NCI-H2081 treated with DMSO at 0.1 percent for 48 hours (cell line): ENCODE data around the gene NCS1.

Source experiments
- DNase-seq: peaks from one replicate; lab custom pipeline; 2025; lab: John Stamatoyannopoulos, UW

The NCS1 gene

DNA sequence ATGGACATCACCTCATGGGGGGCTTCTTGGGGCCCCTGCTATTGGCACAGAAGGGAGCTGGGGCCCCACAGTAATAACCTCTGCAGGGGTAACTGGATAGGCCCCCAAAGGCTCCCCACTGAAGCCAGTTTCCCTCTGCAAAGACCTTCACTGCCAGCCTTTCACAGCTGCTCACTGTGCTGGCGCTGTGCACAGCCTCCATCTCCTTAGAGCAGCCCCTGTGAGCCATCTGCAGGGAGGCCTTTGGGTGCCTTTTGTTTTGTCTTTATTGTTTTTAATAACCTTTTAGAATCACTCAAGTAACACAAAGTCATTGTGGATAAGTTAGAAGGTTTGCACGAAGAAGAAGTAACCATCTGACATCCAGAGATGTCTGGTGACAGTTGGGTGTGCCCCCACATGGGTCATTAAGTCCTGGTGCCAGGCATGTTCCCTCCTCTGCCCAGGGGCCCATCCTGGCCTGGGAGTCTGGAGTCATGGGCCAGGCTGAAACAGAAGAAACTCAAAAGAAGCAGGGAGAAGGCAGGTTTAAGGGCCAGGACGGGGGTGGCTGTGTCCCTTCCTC, 42.7 kb downstream of the NCS1 start:
- no peak for DNase-seq

DNA sequence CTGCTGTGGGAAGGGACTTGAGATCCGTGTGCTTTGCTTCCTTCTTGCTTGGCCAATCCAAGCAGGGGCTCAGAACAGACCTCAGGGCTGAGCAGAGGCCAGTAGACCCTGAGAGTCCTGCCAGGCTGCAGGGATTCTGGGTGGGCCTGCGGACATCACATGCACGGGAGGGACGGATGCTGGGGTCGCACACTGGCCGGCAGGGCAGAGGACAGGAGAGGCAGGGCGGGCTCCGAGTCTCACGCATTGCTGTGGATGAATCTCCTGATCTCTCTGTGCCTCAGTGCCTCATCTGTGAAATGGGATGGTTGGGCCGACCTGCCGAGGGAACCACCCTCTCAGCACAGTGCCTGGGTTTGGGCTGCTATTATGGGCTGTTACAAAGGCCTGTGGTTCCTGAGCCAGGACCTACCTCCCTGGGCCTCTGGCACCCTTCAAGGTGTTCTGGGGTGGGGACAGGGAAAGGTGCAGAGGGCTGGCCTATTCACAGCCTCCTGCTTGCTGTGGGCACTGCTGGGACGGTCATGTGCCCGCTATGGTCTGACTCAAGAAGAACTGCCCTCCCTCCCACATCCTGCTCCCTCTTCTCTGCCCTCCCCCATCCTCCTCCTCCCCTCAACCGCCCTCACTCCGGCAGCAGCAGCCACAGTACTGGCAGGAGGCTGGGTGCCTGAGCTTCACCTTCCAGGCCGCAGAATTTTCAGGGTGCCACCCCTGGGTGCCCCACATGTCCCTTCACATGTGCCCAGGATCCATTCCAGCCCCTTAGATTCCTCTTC, 43.3 kb downstream of the NCS1 start:
- DNase-seq = no peak

DNA sequence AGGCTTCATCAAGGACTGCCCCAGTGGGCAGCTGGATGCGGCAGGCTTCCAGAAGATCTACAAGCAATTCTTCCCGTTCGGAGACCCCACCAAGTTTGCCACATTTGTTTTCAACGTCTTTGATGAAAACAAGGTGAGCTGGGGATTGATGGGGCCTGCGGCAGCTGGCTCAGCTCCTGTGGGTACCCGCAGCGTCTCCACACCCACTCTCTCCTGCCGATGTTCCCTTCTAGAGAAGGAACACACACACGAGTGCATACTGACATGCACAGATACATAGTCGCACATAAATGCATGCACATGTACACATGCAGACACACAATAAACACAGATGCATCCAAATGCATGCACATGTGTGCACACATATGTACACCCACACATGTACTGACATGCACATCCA, 45.6 kb downstream of the NCS1 start:
- no peak for DNase-seq

- no peak for DNase-seq
These were observed 47.5 kb downstream of the NCS1 start for GRCh38 chr9:130219661-130220096.

DNA sequence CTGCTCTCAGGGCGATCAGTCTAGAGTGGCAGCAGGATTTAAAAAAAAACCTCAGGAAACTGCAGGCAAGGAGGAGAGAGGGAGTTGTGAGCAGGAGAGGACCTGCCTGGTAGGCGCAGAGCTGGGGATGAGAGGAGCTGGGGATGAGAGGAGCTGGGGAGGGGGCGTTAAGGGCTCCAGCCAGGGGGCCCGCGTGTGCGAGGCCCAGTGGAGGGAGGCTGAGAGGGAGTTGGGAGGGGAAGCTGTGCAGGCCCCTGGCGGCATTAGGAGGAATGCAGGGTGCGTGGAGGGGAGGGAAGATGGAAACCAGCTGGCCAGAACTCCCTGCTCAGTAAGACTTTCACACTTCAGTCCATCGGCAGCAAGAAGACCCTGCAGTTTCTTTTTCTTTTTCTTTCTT, 48.1 kb downstream of the NCS1 start:
- DNase-seq = no peak

- no peak for DNase-seq
These were observed 50.6 kb downstream of the NCS1 start for GRCh38 chr9:130222833-130223232.

GRCh38 chr9:130225071-130225470, 52.9 kb downstream of the NCS1 start:
- no peak for DNase-seq

GRCh38 chr9:130225586-130225985, 53.4 kb downstream of the NCS1 start:
- DNase-seq = no peak

DNA sequence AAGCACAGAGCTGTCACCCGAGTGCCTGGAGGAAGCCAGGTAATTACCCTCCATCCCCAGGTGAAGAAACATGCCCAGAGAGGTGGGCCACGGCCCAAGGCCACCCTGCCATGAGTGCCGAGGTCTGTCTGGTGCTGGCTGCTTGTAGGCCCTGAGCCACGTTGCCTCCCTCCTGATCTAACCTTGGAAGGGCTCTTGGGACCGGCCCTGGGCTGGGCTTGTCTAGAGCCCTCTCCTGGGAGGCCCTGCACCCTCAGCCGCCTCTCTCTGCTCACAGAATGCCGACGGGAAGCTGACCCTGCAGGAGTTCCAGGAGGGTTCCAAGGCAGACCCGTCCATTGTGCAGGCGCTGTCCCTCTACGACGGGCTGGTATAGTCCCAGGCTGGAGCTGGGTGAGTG, 53.9 kb downstream of the NCS1 start:
- DNase-seq = no peak

DNA sequence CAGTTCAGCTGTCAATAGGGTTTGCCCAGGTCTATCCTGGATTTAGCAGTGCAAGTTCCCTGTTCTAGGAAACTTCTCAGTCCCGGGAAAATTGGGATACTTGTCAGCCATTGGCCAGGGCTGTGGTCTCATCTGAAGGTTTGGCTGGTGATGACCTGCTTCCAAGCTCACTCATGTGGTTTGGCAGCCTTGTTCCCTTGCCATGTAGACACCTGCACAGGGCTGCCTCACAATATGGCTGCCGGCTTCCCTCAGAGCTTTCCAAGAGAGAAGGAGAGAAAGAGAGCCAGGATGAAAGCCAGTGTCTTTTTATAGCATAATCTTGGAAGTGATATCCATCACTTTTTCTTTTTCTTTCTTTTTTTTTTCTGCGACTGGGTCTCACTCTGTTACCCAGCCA, 55.6 kb downstream of the NCS1 start:
- DNase-seq = no peak

DNA sequence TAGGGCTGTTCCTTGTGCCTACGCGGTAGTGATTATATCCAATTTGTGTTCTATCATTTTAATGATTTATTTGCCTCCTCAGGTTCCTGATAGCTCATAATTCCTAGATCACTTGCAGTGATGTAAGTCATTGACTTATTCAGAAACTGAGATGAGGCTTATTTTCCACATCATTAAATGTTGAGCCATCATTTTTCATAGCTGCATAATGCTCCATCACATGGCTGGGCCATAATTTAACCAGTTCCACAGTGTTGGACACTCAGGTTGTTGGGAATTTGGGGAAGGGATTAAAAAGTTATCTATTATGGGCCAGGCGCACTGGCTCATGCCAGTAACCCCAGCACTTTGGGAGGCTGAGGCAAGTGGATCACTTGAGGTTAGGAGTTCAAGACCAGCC, 57.6 kb downstream of the NCS1 start:
- no peak for DNase-seq

DNA sequence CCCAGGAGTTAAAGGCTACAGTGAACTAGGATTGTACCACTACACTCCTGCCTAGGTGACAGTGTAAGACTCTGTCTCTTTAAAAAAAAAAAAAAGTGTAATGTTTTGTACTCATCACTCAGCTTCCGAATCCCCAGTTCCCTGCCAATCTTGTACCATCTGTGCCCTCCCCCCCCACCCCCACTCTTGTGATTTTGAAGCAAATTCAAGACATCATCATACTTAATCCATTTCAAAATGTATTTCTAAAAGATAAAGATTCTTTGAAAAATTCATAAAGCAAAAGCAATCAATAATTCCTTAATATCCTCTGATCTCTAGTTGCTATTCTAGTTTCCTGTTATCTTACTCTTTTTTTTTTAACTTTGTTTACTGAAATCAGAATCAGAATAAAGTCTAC, 58.4 kb downstream of the NCS1 start:
- DNase-seq = no peak

DNA sequence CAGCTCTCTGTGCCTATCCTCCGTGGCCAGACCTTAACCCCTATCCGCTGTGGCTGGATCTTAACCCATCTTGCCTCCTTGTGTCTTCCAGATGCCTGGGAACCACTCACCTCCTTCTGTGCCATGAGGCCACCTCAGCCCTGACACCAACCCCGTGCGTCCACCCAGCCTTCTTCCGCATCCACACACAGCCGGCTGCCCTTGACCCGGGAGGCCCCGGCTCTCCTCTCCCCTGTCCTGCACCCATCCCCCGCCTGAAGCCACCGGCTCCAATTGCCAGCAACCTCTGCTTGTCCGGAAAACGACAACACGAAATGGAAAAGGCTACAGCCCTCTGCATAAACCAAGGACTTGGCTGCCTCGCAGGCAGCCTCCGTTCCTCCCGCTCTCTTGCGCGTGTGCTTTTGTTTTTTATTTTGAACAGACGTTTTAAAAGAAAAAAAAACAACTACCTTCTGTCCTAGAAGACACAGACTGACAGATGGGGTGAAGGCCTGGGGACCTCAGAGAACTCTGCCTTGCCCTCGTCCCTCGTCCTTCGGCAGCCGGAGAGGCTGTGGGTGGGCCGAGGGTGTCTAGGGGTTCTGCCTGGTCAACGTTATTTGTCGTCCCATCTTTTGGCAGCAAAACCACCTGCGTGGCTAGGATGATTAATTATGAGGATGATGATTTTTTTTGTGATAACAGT, 60.8 kb downstream of the NCS1 start:
- no peak for DNase-seq

- no peak for DNase-seq
These were observed 61.4 kb downstream of the NCS1 start for GRCh38 chr9:130233587-130233945.

- no peak for DNase-seq
These were observed 62.4 kb downstream of the NCS1 start for GRCh38 chr9:130234340-130235260.

DNA sequence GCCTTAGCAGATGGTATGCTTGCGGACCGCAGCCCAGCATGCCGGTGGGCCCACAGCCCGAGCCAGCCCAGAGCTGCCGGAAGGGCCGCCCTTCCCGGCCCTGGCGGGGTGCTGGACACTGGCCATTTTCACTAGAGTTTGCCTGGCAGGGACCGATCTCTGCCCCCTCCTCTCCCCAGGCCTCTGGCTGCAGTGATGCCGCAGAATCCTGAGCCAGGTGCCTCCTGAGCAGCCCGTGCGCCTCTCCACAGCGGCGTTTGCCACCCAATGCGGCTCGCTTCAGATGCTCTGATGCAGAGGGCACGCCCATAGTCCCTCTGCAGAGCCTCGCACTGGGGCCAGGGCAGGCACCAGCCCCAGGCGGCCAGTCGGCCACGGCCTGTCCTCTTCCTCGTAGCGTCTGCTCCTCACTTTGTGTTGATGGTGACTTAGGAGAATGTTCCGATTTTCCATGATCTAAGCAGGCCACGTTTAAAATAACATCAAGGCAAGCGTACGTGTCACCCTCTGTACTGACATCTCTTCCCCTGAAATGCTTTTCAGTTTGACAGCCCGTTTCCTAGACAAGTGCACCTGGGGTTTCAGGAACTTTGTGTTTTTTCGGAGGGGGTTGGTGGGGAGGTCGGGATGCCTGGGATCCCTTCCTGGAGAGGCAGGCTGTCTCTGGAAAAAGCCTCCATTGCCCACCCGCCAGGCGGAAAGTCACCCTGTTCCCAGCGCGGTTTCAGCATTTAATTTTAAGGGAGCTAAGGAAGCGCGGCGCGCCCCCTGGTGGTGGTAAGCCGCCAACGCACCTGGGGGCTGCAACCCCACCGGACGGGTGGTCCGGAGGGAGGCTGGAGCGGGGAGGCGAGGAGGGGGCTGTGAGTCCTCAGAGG, 63.6 kb downstream of the NCS1 start:
- no peak for DNase-seq

DNA sequence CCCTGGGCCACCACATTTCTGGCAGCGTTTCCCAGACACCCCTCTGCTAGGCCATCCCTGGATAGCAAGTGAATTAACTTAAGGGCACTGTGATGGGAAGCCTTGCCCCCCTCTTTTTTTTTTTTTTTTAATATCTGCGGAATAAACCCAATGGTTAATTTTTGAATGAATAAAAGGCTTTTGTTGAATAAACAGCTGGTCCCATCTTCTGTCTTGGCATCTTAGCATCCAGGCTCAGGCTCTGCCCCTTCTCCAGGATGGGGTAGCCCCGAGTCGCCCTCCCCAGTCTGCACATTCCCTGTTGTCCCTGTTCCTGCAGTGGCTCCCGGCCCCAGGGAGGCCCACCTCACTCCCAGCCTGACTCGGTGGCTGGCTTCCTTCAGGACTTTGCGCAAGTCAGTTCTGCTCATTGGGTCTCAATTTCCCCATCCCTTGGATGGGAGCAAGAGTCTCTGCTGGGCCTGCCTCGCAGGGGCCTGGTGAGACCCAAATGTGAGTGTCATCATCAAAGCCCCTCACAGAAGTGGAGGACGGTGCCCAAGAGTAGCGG, 64.3 kb downstream of the NCS1 start:
- DNase-seq = no peak

DNA sequence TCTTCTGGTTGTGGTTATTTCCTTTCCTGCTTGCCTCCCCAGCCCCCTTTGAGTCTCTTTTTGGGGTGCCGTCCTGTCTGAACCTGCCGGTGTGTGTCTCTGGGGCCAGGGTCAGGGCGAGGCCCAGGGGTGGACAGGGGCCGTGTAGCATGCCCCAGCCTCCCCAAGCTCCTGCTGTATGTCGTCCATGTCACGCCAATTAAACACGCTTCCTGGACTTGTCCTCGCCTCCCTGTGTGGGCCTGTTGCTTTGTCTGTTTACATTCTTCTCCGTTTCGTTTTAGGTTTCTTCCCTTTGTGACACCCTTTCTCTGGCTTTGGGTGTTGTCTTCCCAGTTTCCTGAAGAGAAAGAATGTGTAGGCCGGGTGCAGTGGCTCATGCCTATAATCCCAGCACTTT, 64.9 kb downstream of the NCS1 start:
- no peak for DNase-seq

GRCh38 chr9:130237763-130238524, 65.7 kb downstream of the NCS1 start:
- no peak for DNase-seq

DNA sequence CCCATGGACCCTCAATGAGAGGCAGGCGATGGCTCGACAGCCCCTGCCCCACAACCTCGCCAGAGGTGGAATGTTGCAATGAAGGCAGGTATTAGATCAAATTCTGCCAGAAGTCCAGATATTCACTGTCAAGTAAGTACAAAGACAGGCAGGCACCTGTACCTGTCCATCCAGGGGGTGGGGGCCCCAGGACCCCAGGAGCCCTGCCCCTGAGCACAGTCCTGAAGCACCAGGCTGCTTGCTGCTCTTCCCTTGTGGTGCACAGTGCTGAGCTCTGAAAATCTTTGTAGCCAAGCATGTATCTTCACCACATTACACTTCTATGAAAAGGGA, 67.1 kb downstream of the NCS1 start:
- DNase-seq = no peak
